IMR-90 (cell line): ENCODE data around the gene C10orf90. TPM values are rescaled to one million over a fixed set of nuclear protein-coding genes. Genes with fewer than 3 reads are reported as not detected.

Experiments
- ATAC-seq: fragments of 200-7000 bp; cut with Tn5 transposase; 2 replicates; pipeline ENCODE4 v1.9.1; 2020; ENCODE audit warnings: low read depth, mild to moderate bottlenecking, moderate library complexity
- BruUV-seq: library from RNA; stranded (reverse); fragments of 400-500 nt; replicated peaks from 2 replicates; lab custom pipeline; 2021; lab: Mats Ljungman, UMichigan
- CTCF ChIA-PET: fragments of 300-600 bp; formaldehyde crosslinking; extraction: SDS; loops from one replicate; lab custom pipeline; 2021; ENCODE audit warnings: antibody characterized with exemption; lab: Yijun Ruan, JAX
- POLR2A ChIA-PET: fragments of 300-600 bp; sonication (Branson Sonifier 250); formaldehyde crosslinking; loops from one replicate; lab custom pipeline; 2022; ENCODE audit warnings: antibody characterized with exemption; ENCODE audit not compliant: unreplicated experiment; lab: Charles Lee
- DNase-seq: peaks from one replicate; pipeline ENCODE4 v3.0.0; 2013
- H2AFZ ChIP-seq: replicated peaks from 2 replicates; pipeline ENCODE3; 2013; ENCODE audit warnings: low read length, mild to moderate bottlenecking; ENCODE audit not compliant: poor library complexity
- H2AK5ac ChIP-seq: 2 replicates; pipeline ENCODE4 v1.6.1; 2013; ENCODE audit warnings: low read depth, low read length, inconsistent platforms
- H2AK9ac ChIP-seq: replicated peaks from 2 replicates; pipeline ENCODE3; 2013; ENCODE audit warnings: mild to moderate bottlenecking, low read depth, low read length, moderate library complexity; ENCODE audit not compliant: poor library complexity
- H2BK120ac ChIP-seq: 2 replicates; pipeline ENCODE4 v1.6.1; 2013; ENCODE audit warnings: low read depth, low read length, inconsistent platforms
- H2BK15ac ChIP-seq: 3 replicates; pipeline ENCODE4 v1.6.1; 2013; ENCODE audit warnings: low read depth, low read length, inconsistent platforms
- H2BK20ac ChIP-seq: 2 replicates; pipeline ENCODE4 v1.6.1; 2013; ENCODE audit warnings: low read depth, mild to moderate bottlenecking, inconsistent platforms, low read length, moderate library complexity
- H2BK5ac ChIP-seq: 2 replicates; pipeline ENCODE4 v1.6.1; 2013; ENCODE audit warnings: mild to moderate bottlenecking, low read depth, low read length, inconsistent platforms; ENCODE audit not compliant: poor library complexity, severe bottlenecking
- H3K14ac ChIP-seq: replicated peaks from 2 replicates; pipeline ENCODE4 v1.6.1; 2013; ENCODE audit warnings: low read depth, low read length, inconsistent platforms
- H3K18ac ChIP-seq: 2 replicates; pipeline ENCODE4 v1.6.1; 2013; ENCODE audit warnings: low read depth, low read length, control low read depth
- H3K23ac ChIP-seq: 2 replicates; pipeline ENCODE4 v1.6.1; 2013; ENCODE audit warnings: low read depth, low read length, inconsistent platforms
- H3K27ac ChIP-seq: 2 replicates; pipeline ENCODE4 v1.5.1; 2013; ENCODE audit warnings: mild to moderate bottlenecking, control low read depth, low read length; ENCODE audit not compliant: insufficient read depth
- H3K27me3 ChIP-seq: 2 replicates; pipeline ENCODE4 v1.6.1; 2013; ENCODE audit warnings: low read length; ENCODE audit not compliant: control insufficient read depth, insufficient read depth
- H3K36me3 ChIP-seq: 2 replicates; pipeline ENCODE4 v1.6.1; 2013; ENCODE audit warnings: low read length, mixed read lengths; ENCODE audit not compliant: control insufficient read depth, insufficient read depth
- H3K4ac ChIP-seq: 2 replicates; pipeline ENCODE4 v1.6.1; 2013; ENCODE audit warnings: low read depth, low read length, inconsistent platforms
- H3K4me1 ChIP-seq: 2 replicates; pipeline ENCODE4 v1.6.1; 2013; ENCODE audit warnings: low read length, mixed read lengths; ENCODE audit not compliant: control insufficient read depth, insufficient read depth
- H3K4me2 ChIP-seq: 2 replicates; pipeline ENCODE4 v1.6.1; 2013; ENCODE audit warnings: low read depth, mild to moderate bottlenecking, control low read depth, low read length, moderate library complexity
- H3K4me3 ChIP-seq: 2 replicates; pipeline ENCODE4 v1.5.1; 2013; ENCODE audit warnings: low read depth, mild to moderate bottlenecking, control low read depth, low read length, moderate library complexity; ENCODE audit not compliant: insufficient read depth
- H3K56ac ChIP-seq: 2 replicates; pipeline ENCODE4 v1.6.1; 2013; ENCODE audit warnings: low read length, inconsistent platforms; ENCODE audit not compliant: insufficient read depth; ENCODE audit errors: extremely low read depth
- H3K79me1 ChIP-seq, 2 experiments: 2 replicates each; pipeline ENCODE4 v1.6.1; 2013; ENCODE audit warnings: low read length in 2 of 2, inconsistent platforms in 1 of 2, low read depth in 1 of 2
- H3K9ac ChIP-seq: 2 replicates; pipeline ENCODE4 v1.6.1; 2013; ENCODE audit warnings: low read depth, low read length, control low read depth
- H3K9me1 ChIP-seq: 2 replicates; pipeline ENCODE4 v1.6.1; 2013; ENCODE audit warnings: low read length, inconsistent platforms; ENCODE audit not compliant: insufficient read depth
- H3K9me3 ChIP-seq: 2 replicates; pipeline ENCODE4 v1.6.1; 2013; ENCODE audit warnings: low read length; ENCODE audit not compliant: control insufficient read depth, insufficient read depth
- H4K20me1 ChIP-seq: 2 replicates; pipeline ENCODE4 v1.6.1; 2013; ENCODE audit warnings: low read length, inconsistent platforms; ENCODE audit not compliant: insufficient read depth
- H4K5ac ChIP-seq: 2 replicates; pipeline ENCODE4 v1.6.1; 2013; ENCODE audit warnings: mild to moderate bottlenecking, low read depth, low read length, control low read depth
- H4K8ac ChIP-seq, 2 experiments: 2 replicates each; pipeline ENCODE4 v1.6.1; 2013; ENCODE audit warnings: low read depth in 2 of 2, low read length in 2 of 2, control low read depth in 1 of 2, inconsistent platforms in 1 of 2
- H4K91ac ChIP-seq: 2 replicates; pipeline ENCODE4 v1.6.1; 2013; ENCODE audit warnings: low read depth, low read length, inconsistent platforms; ENCODE audit not compliant: insufficient read depth
- CTCF ChIP-seq: conservative IDR thresholded peaks from 2 replicates; pipeline ENCODE4 v1.5.1; 2012; ENCODE audit warnings: mild to moderate bottlenecking, low read depth, low read length, improper control_type of control experiment
- MAFK ChIP-seq: IDR thresholded peaks from 2 replicates; pipeline ENCODE4 v1.6.1; 2012; ENCODE audit warnings: low read depth, low read length, improper control_type of control experiment
- WGBS, 2 experiments: methylation state at CpG; one replicate each; pipeline versions ENCODE4 v1.1.5 to v1.1.7; 2013; ENCODE audit warnings: missing lambda C conversion rate in 2 of 2; ENCODE audit not compliant: insufficient read length in 1 of 2; ENCODE audit errors: extremely low coverage in 2 of 2; 5-methylcytosine and 5-hydroxymethylcytosine counted together
- dilution Hi-C: fragments of 300-500 bp; cut with HindIII; formaldehyde crosslinking; loops from one replicate; pipeline ENCODE4 v1.14.3; 2018; ENCODE audit warnings: low sequenced_read_pairs; ENCODE audit not compliant: unreplicated experiment
- in situ Hi-C: fragments of 300-500 bp; cut with MboI; formaldehyde crosslinking; loops from 3 replicates; pipeline ENCODE4 v1.14.3; 2019; ENCODE audit warnings: low sequenced_read_pairs, inconsistent platforms, mixed read lengths
- intact Hi-C: fragments of 100-400 bp; cut with micrococcal nuclease; formaldehyde crosslinking; loops from 2 replicates; pipeline ENCODE4 v1.10.0; 2022
- polyA plus RNA-seq, 3 experiments: library from polyadenylated mRNA; depleted of rRNA; stranded (reverse); fragments of >200 nt; gene quantifications; 2 replicates each; pipeline ENCODE4 v1.2.3, GENCODE V29; 2012; ENCODE audit warnings: low replicate concordance in 1 of 3
- total RNA-seq: library from RNA; depleted of rRNA; stranded (reverse); fragments of >200 nt; gene quantifications from 2 replicates; pipeline ENCODE4 v1.2.3, GENCODE V29; 2012

The C10orf90 gene
- total and polyA plus RNA-seq, 2 of the 4 experiments (the other 2 are of a cell fraction) = 0.05 to 0.18 TPM

DNA sequence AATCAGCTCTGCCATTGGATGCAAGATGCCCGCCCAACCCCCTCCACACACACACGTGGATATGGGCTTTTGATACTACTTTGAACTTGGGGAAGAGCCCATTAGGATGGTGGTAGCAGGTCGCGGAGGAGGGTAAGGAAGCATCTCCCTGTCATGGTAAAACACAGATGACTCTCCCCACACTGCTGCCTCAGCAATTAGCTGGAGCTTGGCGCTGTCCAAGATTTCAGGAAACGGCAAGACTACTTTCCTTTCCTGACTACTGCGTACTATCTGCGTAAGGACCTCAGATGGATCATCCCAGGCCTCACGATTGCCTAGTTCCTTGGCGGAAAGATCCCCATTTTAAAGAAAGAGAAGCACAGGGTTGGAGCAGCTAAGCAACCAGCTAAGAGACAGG is 134.3 kb downstream of the C10orf90 start:
- peak; percentile 5 for DNase-seq
- ATAC-seq = peak; percentile 65
- Histone ChIP-seq H3K4me1 (no peaks in the 10 kb centered on the region), H2AK5ac (no peak overlapping the region), H3K9me3 (no peaks in the 10 kb centered on the region), H3K79me1 (no peaks in the 10 kb centered on the region), H2AK9ac (no peak overlapping the region), H3K9ac (no peak overlapping the region), H3K27me3 (peaks cover 2% of the 10 kb centered on the region; the same call in 1 of the 2 replicates), H3K14ac (no peak overlapping the region), H4K20me1 (no peaks in the 10 kb centered on the region), H2BK120ac (no peak overlapping the region), H3K4me3 (no peak overlapping the region), H4K8ac (no peak overlapping the region), H2BK5ac (no peak overlapping the region), H3K18ac (no peak overlapping the region), H3K9me1 (no peaks in the 10 kb centered on the region), H3K4me2 (no peak overlapping the region), H4K5ac (no peak overlapping the region), H3K27ac (no peak overlapping the region), H2BK15ac (no peak overlapping the region), H3K56ac (no peak overlapping the region), H2AFZ (no peak overlapping the region), H3K4ac (no peak overlapping the region), H4K91ac (no peak overlapping the region), H3K36me3 (no peaks in the 10 kb centered on the region), H3K23ac (no peak overlapping the region), H2BK20ac (no peak overlapping the region)
- 81% methylated on average over 3 of the region's 10 CpGs; no CpG with 5 or more reads in 1 of the 2 experiments for WGBS, 2 experiments
- POLR2A ChIA-PET = no interaction called here
- in situ Hi-C loops (no loop called here), dilution Hi-C loops (no loop called here), intact Hi-C loops (no loop called here)
- TF ChIP-seq MAFK (peak; percentile 82), CTCF (no peak)
- no TSS peak for BruUV-seq
- CTCF ChIA-PET = no interaction called here
